SK-N-SH (cell line): ENCODE data around the gene TP53TG5. TPM values are rescaled to one million over a fixed set of nuclear protein-coding genes. Genes with fewer than 3 reads are reported as not detected.

Experiments
- CTCF ChIA-PET: fragments of 300-600, 350-600 bp; formaldehyde crosslinking; extraction: SDS; loops from one replicate; lab custom pipeline; 2021; lab: Yijun Ruan, JAX
- POLR2A ChIA-PET: fragments of 350-600 bp; sonication (Branson Sonifier 250); formaldehyde crosslinking; extraction: SDS; loops from one replicate; lab custom pipeline; 2020; ENCODE audit warnings: antibody characterized with exemption, inconsistent platforms; lab: Yijun Ruan, JAX
- DNase-seq: peaks from one replicate; pipeline ENCODE4 v3.0.0; 2012
- H2AFZ ChIP-seq: fragments of 200-600 bp; sonication (generic); 2 replicates; pipeline ENCODE4 v1.8.1; 2016; ENCODE audit warnings: antibody characterized with exemption, mild to moderate bottlenecking, low read depth
- H3F3A ChIP-seq: fragments of 200-600 bp; sonication (generic); replicated peaks from 2 replicates; pipeline ENCODE3; 2016; ENCODE audit warnings: antibody characterized with exemption, mild to moderate bottlenecking; ENCODE audit not compliant: insufficient read depth
- H3K27ac ChIP-seq, 2 experiments: fragments of 200-500 bp in 1 of 2; fragments of 200-600 bp in 1 of 2; sonication (Bioruptor generic) in 1 of 2; sonication (generic), shearing (Covaris generic) in 1 of 2; 2 replicates each; pipeline versions ENCODE4 v1.5.1 to v1.6.1; 2014 to 2016; ENCODE audit warnings: low read depth in 2 of 2, inconsistent platforms in 1 of 2, low read length in 1 of 2, mild to moderate bottlenecking in 1 of 2, mixed read lengths in 1 of 2
- H3K27me3 ChIP-seq: fragments of 200-600 bp; sonication (generic), shearing (Covaris generic); 2 replicates; pipeline ENCODE4 v1.6.1; 2016; ENCODE audit warnings: mixed run types; ENCODE audit not compliant: insufficient read depth
- H3K36me3 ChIP-seq, 2 experiments: fragments of 200-500 bp in 1 of 2; fragments of 200-600 bp in 1 of 2; sonication (Bioruptor generic) in 1 of 2; sonication (generic) in 1 of 2; replicated peaks in 1 of 2; 2 replicates each; pipeline versions ENCODE3 to v1.5.1; 2014 to 2016; ENCODE audit warnings: low read length in 1 of 2, mild to moderate bottlenecking in 1 of 2; ENCODE audit not compliant: insufficient read depth in 2 of 2, control insufficient read depth in 1 of 2
- H3K4me1 ChIP-seq, 2 experiments: fragments of 200-500 bp in 1 of 2; fragments of 200-600 bp in 1 of 2; sonication (Bioruptor generic) in 1 of 2; sonication (generic), shearing (Covaris generic) in 1 of 2; 2 replicates each; pipeline versions ENCODE4 v1.5.1 to v1.6.1; 2014 to 2016; ENCODE audit warnings: low read depth in 1 of 2, low read length in 1 of 2, mixed run types in 1 of 2; ENCODE audit not compliant: insufficient read depth in 2 of 2, control insufficient read depth in 1 of 2
- H3K4me2 ChIP-seq: fragments of 200-600 bp; sonication (generic), shearing (Covaris generic); 2 replicates; pipeline ENCODE4 v1.6.1; 2017; ENCODE audit warnings: mixed run types
- H3K4me3 ChIP-seq, 2 experiments: fragments of 200-500 bp in 1 of 2; fragments of 200-600 bp in 1 of 2; sonication (Bioruptor generic) in 1 of 2; sonication (generic), shearing (Covaris generic) in 1 of 2; 2 replicates each; pipeline versions ENCODE4 v1.5.1 to v1.8.1; 2014 to 2016; ENCODE audit warnings: low read depth in 2 of 2, inconsistent platforms in 1 of 2, low read length in 1 of 2, mild to moderate bottlenecking in 1 of 2, mixed read lengths in 1 of 2, moderate library complexity in 1 of 2
- H3K79me2 ChIP-seq: fragments of 200-600 bp; sonication (generic); 2 replicates; pipeline ENCODE4 v1.8.1; 2017; ENCODE audit warnings: mild to moderate bottlenecking; ENCODE audit not compliant: insufficient read depth
- H3K9ac ChIP-seq: fragments of 200-600 bp; sonication (generic); 2 replicates; pipeline ENCODE4 v1.6.1; 2017; ENCODE audit warnings: mixed run types
- H3K9me2 ChIP-seq: fragments of 200-600 bp; sonication (generic); 2 replicates; pipeline ENCODE4 v1.6.1; 2017; ENCODE audit warnings: mixed run types
- H3K9me3 ChIP-seq: fragments of 200-600 bp; sonication (generic); 2 replicates; pipeline ENCODE4 v1.6.1; 2017; ENCODE audit warnings: mixed run types, mild to moderate bottlenecking, moderate library complexity
- H4K20me1 ChIP-seq: fragments of 200-600 bp; sonication (generic); 2 replicates; pipeline ENCODE4 v1.6.1; 2017; ENCODE audit warnings: mild to moderate bottlenecking, mixed run types; ENCODE audit not compliant: insufficient read depth
- ELF1 ChIP-seq: IDR thresholded peaks from 2 replicates; pipeline ENCODE4 v1.4.0; 2012
- GABPA ChIP-seq: IDR thresholded peaks from 2 replicates; pipeline ENCODE4 v1.4.0; 2012; ENCODE audit warnings: low read depth, mild to moderate bottlenecking
- IRF3 ChIP-seq: fragments of 150-350 bp; IDR thresholded peaks from 2 replicates; pipeline ENCODE4 v1.6.1; 2016; ENCODE audit warnings: mild to moderate bottlenecking, low read depth, low read length
- MXI1 ChIP-seq: IDR thresholded peaks from 2 replicates; pipeline ENCODE4 v1.6.1; 2012; ENCODE audit warnings: mild to moderate bottlenecking, low read depth, low read length, improper control_type of control experiment
- PBX3 ChIP-seq: IDR thresholded peaks from 2 replicates; pipeline ENCODE4; 2012
- RCOR1 ChIP-seq: fragments of 150-350 bp; IDR thresholded peaks from 2 replicates; pipeline ENCODE4 v1.6.1; 2017; ENCODE audit warnings: antibody characterized with exemption, low read length
- REST ChIP-seq: IDR thresholded peaks from 2 replicates; pipeline ENCODE4 v1.6.1; 2012; ENCODE audit warnings: mild to moderate bottlenecking, low read depth, low read length, moderate library complexity
- RFX5 ChIP-seq: IDR thresholded peaks from 2 replicates; pipeline ENCODE4 v1.6.1; 2012; ENCODE audit warnings: mild to moderate bottlenecking, improper control_type of control experiment, low read length
- RXRA ChIP-seq: IDR thresholded peaks from 2 replicates; pipeline ENCODE4 v1.4.0; 2012; ENCODE audit warnings: low read depth, mild to moderate bottlenecking, borderline replicate concordance
- TCF12 ChIP-seq: IDR thresholded peaks from 2 replicates; pipeline ENCODE4 v1.4.0; 2012
- TEAD4 ChIP-seq: IDR thresholded peaks from 2 replicates; pipeline ENCODE4 v1.4.0; 2012; ENCODE audit warnings: mild to moderate bottlenecking, borderline replicate concordance; ENCODE audit not compliant: insufficient read depth
- ZBTB33 ChIP-seq: IDR thresholded peaks from 2 replicates; pipeline ENCODE4 v1.4.0; 2012; ENCODE audit warnings: low read depth, borderline replicate concordance
- whole genome bisulfite sequencing: methylation state at CpG from one replicate; pipeline ENCODE4 v1.1.6; 2017; ENCODE audit warnings: low lambda C conversion rate; 5-methylcytosine and 5-hydroxymethylcytosine counted together
- polyA plus RNA-seq, 3 experiments: library from polyadenylated mRNA; depleted of rRNA; stranded (reverse); fragments of >200 nt; gene quantifications; 2 replicates each; pipeline ENCODE4 v1.2.3, GENCODE V29; 2012

Gene TP53TG5
- polyA plus RNA-seq, 1 of the 3 experiments (the other 2 are of a cell fraction) = not detected

GRCh38 chr20:45361793-45362192, 16.3 kb downstream of the TP53TG5 start:
- H3K4me2 ChIP-seq = no peak overlapping the region
- 81% methylated on average over 6 of the region's 6 CpGs for whole genome bisulfite sequencing
- ChIA-PET POLR2A (no interaction called here), CTCF (interaction anchor here (1.0 to 6.4 kb wide), 12 partner anchors 11 to 409 kb away, joined by 3 to 80 read pairs (median 20); partner anchors contain the start of genes SDC4 and WFDC2)
- H3K27ac ChIP-seq = no peak overlapping the region
- no peaks in the 10 kb centered on the region for H3F3A ChIP-seq
- peaks cover 0 to 11% of the 10 kb centered on the region in 2 experiments; a peak in 2 of 4 replicates for H3K4me1 ChIP-seq
- no peaks in the 10 kb centered on the region for H4K20me1 ChIP-seq
- no peak overlapping the region for H2AFZ ChIP-seq
- no peak overlapping the region for H3K9ac ChIP-seq
- no peaks in the 10 kb centered on the region for H3K27me3 ChIP-seq
- DNase-seq = no peak
- H3K79me2 ChIP-seq = peaks cover 27% of the 10 kb centered on the region
- peaks cover 12 to 17% of the 10 kb centered on the region in 2 experiments for H3K36me3 ChIP-seq
- H3K9me2 ChIP-seq = no peaks in the 10 kb centered on the region
- no peak for TF ChIP-seq TCF12
- no peak for TF ChIP-seq IRF3
- no peak for TF ChIP-seq ZBTB33
- TF ChIP-seq RXRA = no peak
- TF ChIP-seq RFX5 = no peak
- TF ChIP-seq GABPA = no peak
- no peak for TF ChIP-seq ELF1
- no peak for TF ChIP-seq MXI1
- no peak for TF ChIP-seq RCOR1
- no peak for TF ChIP-seq TEAD4
- no peak for TF ChIP-seq REST
- no peak for TF ChIP-seq PBX3
- H3K9me3 ChIP-seq = no peaks in the 10 kb centered on the region
- no peak overlapping the region for H3K4me3 ChIP-seq
